ENCODE results near the gene DDX19B. TPM values are rescaled to one million over a fixed set of nuclear protein-coding genes. Genes with fewer than 3 reads are reported as not detected.

DDX19B gene
- total and polyA plus RNA-seq, 9 of the 15 experiments (the other 6 are each of a cell fraction or from before 2014, with no cell fraction given): 7.0 to 32.9 (median 19.3) TPM

- TF ChIP-seq ILK (tag; IDR thresholded peaks at IDR 0.05; ENCODE audit: borderline replicate concordance, low read depth) (no peak), GTF2A2 (tag; IDR thresholded peaks at IDR 0.05) (no peak), TAF1 (IDR thresholded peaks at IDR 0.05; ENCODE audit: control insufficient read depth, extremely low read depth, insufficient read depth, low read length, severe bottlenecking) (peak; percentile 96), ZNF586 (CRISPR knock-in tag; conservative IDR thresholded peaks at IDR 0.05) (peak; percentile 87; the same call in 1 of the 2 replicates), CC2D1A (IDR thresholded peaks at IDR 0.05) (no peak), FUS (optimal IDR thresholded peaks at IDR 0.05; ENCODE audit: low read depth, low read length) (no peak), SMARCA4 (IDR thresholded peaks at IDR 0.05) (no peak), IFI16 (CRISPR knock-in tag; IDR thresholded peaks at IDR 0.05) (no peak), TFAP4 (CRISPR knock-in tag; IDR thresholded peaks at IDR 0.05; ENCODE audit: borderline replicate concordance) (peak; percentile 96), PHTF2 (CRISPR knock-in tag; IDR thresholded peaks at IDR 0.05) (no peak), FOXO4 (CRISPR knock-in tag; IDR thresholded peaks at IDR 0.05) (peak; percentile 93), ZNF395 (CRISPR knock-in tag; IDR thresholded peaks at IDR 0.05) (peak; percentile 93), ZBTB33 (CRISPR knock-in tag; IDR thresholded peaks at IDR 0.05) (peak; percentile 62; the same call in 1 of the 2 replicates), FOXK1 (CRISPR knock-in tag; IDR thresholded peaks at IDR 0.05; ENCODE audit: borderline replicate concordance) (no peak; the same call in 1 of the 2 replicates), BDP1 (IDR thresholded peaks at IDR 0.05; ENCODE audit: insufficient read depth, insufficient read length) (no peak), SIRT6 (IDR thresholded peaks at IDR 0.05; ENCODE audit: low read depth, low read length) (peak; percentile 31), TFE3 (CRISPR knock-in tag; IDR thresholded peaks at IDR 0.05) (peak; percentile 86), HLTF (IDR thresholded peaks at IDR 0.05) (0 out of 2 replicates have a peak, but pooled peaks have one; percentile 62), HNRNPK (IDR thresholded peaks at IDR 0.05; ENCODE audit: low read depth, low read length, poor library complexity, severe bottlenecking) (no peak), NFATC3 (IDR thresholded peaks at IDR 0.05) (no peak)
Observed at GRCh38 chr16:70289229-70290094, 9.5 kb upstream of the DDX19B start, which contains the start of gene AARS1 (continued).

Data from K562 (cell line).